Choroid plexus epithelial cell (primary cell): ENCODE measurements around the gene C9orf152.

Experiments used
- DNase-seq: peaks from one replicate; pipeline ENCODE4 v3.0.0-alpha.2; 2010; ENCODE audit warnings: low read depth
- H3K4me3 ChIP-seq: 2 replicates; pipeline ENCODE4 v1.5.1; 2011; ENCODE audit warnings: low read depth, mild to moderate bottlenecking, control low read depth, low read length, moderate library complexity
- CTCF ChIP-seq: conservative IDR thresholded peaks from 2 replicates; pipeline ENCODE4 v1.5.1; 2011; ENCODE audit warnings: low read depth, mild to moderate bottlenecking, control low read depth, inconsistent platforms, low read length, moderate library complexity

C9orf152 gene

GRCh38 chr9:110180511-110181434 lies 27.2 kb downstream of the C9orf152 start:
- DNase-seq, result peak; percentile 77
- no peak overlapping the region for H3K4me3 ChIP-seq
- no peak for TF ChIP-seq CTCF

- DNase-seq, result peak; percentile 86
- no peak for TF ChIP-seq CTCF
- no peak overlapping the region for H3K4me3 ChIP-seq
These were observed 28.2 kb downstream of the C9orf152 start for GRCh38 chr9:110179734-110180133.

- TF ChIP-seq CTCF, result no peak
- no peak for DNase-seq
- H3K4me3 ChIP-seq, result no peak overlapping the region
These were observed 29.7 kb downstream of the C9orf152 start for GRCh38 chr9:110178281-110178680.

GRCh38 chr9:110175275-110175968 lies 32.5 kb downstream of the C9orf152 start:
- DNase-seq, result no peak
- TF ChIP-seq CTCF, result no peak
- H3K4me3 ChIP-seq, result no peak overlapping the region

GRCh38 chr9:110173322-110173642 lies 34.7 kb downstream of the C9orf152 start:
- no peak for DNase-seq
- H3K4me3 ChIP-seq, result no peak overlapping the region
- no peak for TF ChIP-seq CTCF

- no peak for TF ChIP-seq CTCF
- no peak overlapping the region for H3K4me3 ChIP-seq
- DNase-seq, result no peak
These were observed 37.4 kb downstream of the C9orf152 start for GRCh38 chr9:110170357-110171257.
